Kidney (tissue), 22 donors: ENCODE data around the gene MED28. TPM values are rescaled to one million over a fixed set of nuclear protein-coding genes. Genes with fewer than 3 reads are reported as not detected.
A peak's percentile ranks its signal among the peaks of the same experiment; 100 is the strongest.

Source experiments
- DNase-seq, 5 donors: peaks; one replicate each; pipeline ENCODE4 v3.0.0-alpha.2; 2013 to 2020
- FAIRE-seq: peaks from 2 replicates; lab custom pipeline; 2012; peaks lifted over from hg19 to GRCh38; lab: Jason Lieb, UNC
- H3K27ac ChIP-seq, 2 donors: one replicate each; pipeline ENCODE4 v1.7.0; 2013; ENCODE audit warnings: low read depth in 2 of 2, low read length in 2 of 2, inconsistent platforms in 1 of 2
- H3K27me3 ChIP-seq: one replicate; pipeline ENCODE4 v1.7.1; 2013; ENCODE audit warnings: low read length, inconsistent platforms; ENCODE audit not compliant: control insufficient read depth, insufficient read depth
- H3K36me3 ChIP-seq, 3 donors: one replicate each; pipeline versions ENCODE4 v1.7.0 to v1.7.1; 2013; ENCODE audit warnings: low read length in 3 of 3, control low read depth in 1 of 3, inconsistent platforms in 1 of 3; ENCODE audit not compliant: insufficient read depth in 3 of 3, control insufficient read depth in 2 of 3
- H3K4me1 ChIP-seq, 3 donors: one replicate each; pipeline versions ENCODE4 v1.7.0 to v1.7.1; 2013; ENCODE audit warnings: low read length in 3 of 3, inconsistent platforms in 1 of 3, low read depth in 1 of 3; ENCODE audit not compliant: control insufficient read depth in 2 of 3, insufficient read depth in 2 of 3
- H3K4me3 ChIP-seq, 3 donors: one replicate each; pipeline versions ENCODE4 v1.7.0 to v1.8.1; 2013; ENCODE audit warnings: low read length in 3 of 3, control low read depth in 1 of 3, inconsistent platforms in 1 of 3
- H3K9ac ChIP-seq, 3 donors: one replicate each; pipeline versions ENCODE4 v1.7.0 to v1.7.1; 2013; ENCODE audit warnings: low read length in 3 of 3, control low read depth in 1 of 3, inconsistent platforms in 1 of 3
- H3K9me3 ChIP-seq, 3 donors: one replicate each; pipeline versions ENCODE4 v1.7.0 to v1.7.1; 2013; ENCODE audit warnings: low read length in 3 of 3, control low read depth in 1 of 3, inconsistent platforms in 1 of 3; ENCODE audit not compliant: control insufficient read depth in 2 of 3, insufficient read depth in 1 of 3
- CTCF ChIP-seq: IDR thresholded peaks from 3 replicates; pipeline ENCODE4 v1.5.1; 2012; ENCODE audit warnings: mild to moderate bottlenecking, moderate library complexity, borderline replicate concordance; ENCODE audit not compliant: insufficient read depth; ENCODE audit errors: extremely low read depth
- intact Hi-C: fragments of 100-400 bp; cut with DNase I; formaldehyde crosslinking; loops from one replicate; pipeline ENCODE4 v1.11.1; 2022
- long read RNA-seq, 10 donors: library from polyadenylated mRNA in 1 of 10; unstranded in 1 of 10; transcript quantifications; one replicate each; pipeline ENCODE4 v2.0.0 and lab custom pipeline, GENCODE V29; 2021 to 2026
- polyA plus RNA-seq: library from polyadenylated mRNA; stranded (reverse); fragments of 350-450 nt; fragmentation: Illumina TruSeq; extraction: RNeasy Lipid Tissue Mini Kit (QIAGEN cat#74804); gene quantifications from one replicate; pipeline ENCODE4 v1.2.3, GENCODE V29; 2014; ENCODE audit warnings: low read depth, low replicate concordance; ENCODE audit not compliant: insufficient read depth
- total RNA-seq: library from RNA; stranded (reverse); fragmentation: NEBNext Ultra II Directional; extraction: Animal tissue kit (Norgen Biotek cat#: 25700); gene quantifications from one replicate; pipeline ENCODE4 v1.2.1, GENCODE V29; 2021
- donor health status: control.
- donor health status: control.
- donor health status: control.
- donor health status: control.
- donor health status: control.
- donor health status: DM: yes; HTN: yes; CAD: no.
- donor health status: Normal renal cell carcinoma (clear cell type).

MED28 gene
- total RNA-seq (45.2 TPM), polyA plus RNA-seq (26.1 TPM)
- long read RNA-seq, donor 1, full-length matches to known transcripts, result 36 of 44 reads
- long read RNA-seq, donor 1, partial matches to known transcripts, result 8 of 44 reads
- long read RNA-seq, donor 1, other reads (novel, unspliced or antisense), result 0 of 44 reads
- long read RNA-seq, donor 2, full-length matches to known transcripts, result 38 of 38 reads
- long read RNA-seq, donor 2, partial matches to known transcripts, result 0 of 38 reads
- long read RNA-seq, donor 2, other reads (novel, unspliced or antisense), result 0 of 38 reads
- long read RNA-seq, donor 3, full-length matches to known transcripts, result 49 of 49 reads
- long read RNA-seq, donor 3, partial matches to known transcripts, result 0 of 49 reads
- long read RNA-seq, donor 3, other reads (novel, unspliced or antisense), result 0 of 49 reads
- long read RNA-seq, donor 4, full-length matches to known transcripts, result 26 of 26 reads
- long read RNA-seq, donor 4, partial matches to known transcripts, result 0 of 26 reads
- long read RNA-seq, donor 4, other reads (novel, unspliced or antisense), result 0 of 26 reads
- long read RNA-seq, donor 5, full-length matches to known transcripts, result 2 of 2 reads
- long read RNA-seq, donor 5, partial matches to known transcripts, result 0 of 2 reads
- long read RNA-seq, donor 5, other reads (novel, unspliced or antisense), result 0 of 2 reads
- long read RNA-seq, donor 6, full-length matches to known transcripts, result 65 of 65 reads
- long read RNA-seq, donor 6, partial matches to known transcripts, result 0 of 65 reads
- long read RNA-seq, donor 6, other reads (novel, unspliced or antisense), result 0 of 65 reads
- long read RNA-seq, donor 7, full-length matches to known transcripts, result 17 of 25 reads
- long read RNA-seq, donor 7, partial matches to known transcripts, result 4 of 25 reads
- long read RNA-seq, donor 7, other reads (novel, unspliced or antisense), result 4 of 25 reads
- long read RNA-seq, donor 8, full-length matches to known transcripts, result 28 of 28 reads
- long read RNA-seq, donor 8, partial matches to known transcripts, result 0 of 28 reads
- long read RNA-seq, donor 8, other reads (novel, unspliced or antisense), result 0 of 28 reads
- long read RNA-seq, donor 9, full-length matches to known transcripts, result 21 of 21 reads
- long read RNA-seq, donor 9, partial matches to known transcripts, result 0 of 21 reads
- long read RNA-seq, donor 9, other reads (novel, unspliced or antisense), result 0 of 21 reads
- long read RNA-seq, donor 10, full-length matches to known transcripts, result 22 of 22 reads
- long read RNA-seq, donor 10, partial matches to known transcripts, result 0 of 22 reads
- long read RNA-seq, donor 10, other reads (novel, unspliced or antisense), result 0 of 22 reads

GRCh38 chr4:17614416-17615299 lies at the start of gene MED28:
Gene MED28, plus strand, starts transcription at chr4:17614641. Its CDS starts 14 bp downstream, at chr4:17614655.
- Histone ChIP-seq H3K9me3 (no peaks in the 10 kb centered on the region), H3K27me3 (no peaks in the 10 kb centered on the region), H3K36me3 (peaks cover 0 to 10% (median 5%) of the 10 kb centered on the region in 3 donors), H3K4me3 (peak within 1 kb of the TSS; percentile 89 to 100 (median 93)), H3K9ac (peak within 1 kb of the TSS; percentile 83 to 99 (median 96)), H3K27ac (peak within 1 kb of the TSS; percentile 69 to 86), H3K4me1 (peaks cover 0 to 19% (median 6%) of the 10 kb centered on the region in 3 donors)
- TF ChIP-seq CTCF, result no peak
- intact Hi-C loops, result no loop called here
- FAIRE-seq (no peak), DNase-seq (peak; percentile 95 to 99 (median 98))

- Histone ChIP-seq H3K36me3 (no peaks in the 10 kb centered on the region), H3K4me3 (no peak overlapping the region), H3K9ac (no peak overlapping the region), H3K27me3 (no peaks in the 10 kb centered on the region), H3K4me1 (no peaks in the 10 kb centered on the region), H3K9me3 (no peaks in the 10 kb centered on the region), H3K27ac (no peak overlapping the region)
- TF ChIP-seq CTCF, result no peak
- intact Hi-C loops, result no loop called here
- no peak for DNase-seq
- FAIRE-seq, result no peak
Observed at GRCh38 chr4:17565846-17566245, 48.6 kb upstream of the MED28 start.

GRCh38 chr4:17567271-17567670 lies 47.2 kb upstream of the MED28 start:
- no peak overlapping the region for H3K4me3 ChIP-seq
- TF ChIP-seq CTCF, result no peak
- intact Hi-C loops, result no loop called here
- FAIRE-seq, result no peak
- no peak for DNase-seq
- H3K27ac ChIP-seq, result no peak overlapping the region
- no peaks in the 10 kb centered on the region for H3K27me3 ChIP-seq
- H3K9me3 ChIP-seq, result no peaks in the 10 kb centered on the region
- H3K9ac ChIP-seq, result no peak overlapping the region
- no peaks in the 10 kb centered on the region for H3K4me1 ChIP-seq
- H3K36me3 ChIP-seq, result no peaks in the 10 kb centered on the region
